HepG2 (cell line): Measurements from ENCODE around the gene STAP1. TPM values are rescaled to one million over a fixed set of nuclear protein-coding genes. Genes with fewer than 3 reads are reported as not detected.

Experiments used
- ATAC-seq: fragments of 200-7000 bp; cut with Tn5 transposase; 3 replicates; pipeline ENCODE4 v1.9.1; 2020; ENCODE audit warnings: mild to moderate bottlenecking, moderate library complexity
- BruUV-seq: library from RNA; stranded (reverse); fragments of 400-500 nt; replicated peaks from 2 replicates; lab custom pipeline; 2021; lab: Mats Ljungman, UMichigan
- CTCF ChIA-PET: fragments of 300-600 bp; formaldehyde crosslinking; extraction: SDS; loops from one replicate; lab custom pipeline; 2021; ENCODE audit warnings: low total read pairs, inconsistent platforms, low intra/inter-chr PET ratio; lab: Yijun Ruan, JAX
- POLR2A ChIA-PET: fragments of 350-600 bp; sonication (Branson Sonifier 250); formaldehyde crosslinking; loops from one replicate; lab custom pipeline; 2020; ENCODE audit warnings: antibody characterized with exemption, inconsistent platforms; lab: Yijun Ruan, JAX
- DNase-seq: peaks from one replicate; pipeline ENCODE4 v3.0.0-alpha.2; 2015; ENCODE audit warnings: low spot score
- FAIRE-seq: peaks from 3 replicates; lab custom pipeline; 2011; peaks lifted over from hg19 to GRCh38; lab: Jason Lieb, UNC
- H2AFZ ChIP-seq: one replicate; pipeline ENCODE4 v1.6.1; 2011; ENCODE audit warnings: low read length, inconsistent platforms
- H3K27ac ChIP-seq: fragments of 300-600 bp; 3 replicates; pipeline ENCODE4 v1.8.0; 2011; ENCODE audit warnings: mixed run types, mild to moderate bottlenecking, mixed read lengths, low read length, inconsistent platforms; ENCODE audit not compliant: insufficient read depth; ENCODE audit errors: extremely low read length
- H3K27me3 ChIP-seq, 2 experiments: fragments of 200-600 bp in 1 of 2; 2 replicates in 1 of 2; 3 replicates in 1 of 2; pipeline versions ENCODE4 v1.6.0 to v1.8.0; 2011; ENCODE audit warnings: low read length in 2 of 2, mild to moderate bottlenecking in 2 of 2, moderate library complexity in 2 of 2, inconsistent platforms in 1 of 2; ENCODE audit not compliant: insufficient read depth in 2 of 2, control insufficient read depth in 1 of 2
- H3K36me3 ChIP-seq, 2 experiments: fragments of 200-600 bp in 1 of 2; replicated peaks in 1 of 2; 2 replicates in 1 of 2; 3 replicates in 1 of 2; pipeline versions ENCODE4 v1.5.1 to v1.8.0; 2011; ENCODE audit warnings: low read length in 2 of 2, inconsistent platforms in 1 of 2; ENCODE audit not compliant: insufficient read depth in 2 of 2, control insufficient read depth in 1 of 2
- H3K4me1 ChIP-seq: 2 replicates; pipeline ENCODE4 v1.5.1; 2012; ENCODE audit warnings: low read length, inconsistent platforms; ENCODE audit not compliant: insufficient read depth
- H3K4me2 ChIP-seq: 2 replicates; pipeline ENCODE4 v1.6.0; 2011; ENCODE audit warnings: low read depth, low read length, inconsistent platforms
- H3K4me3 ChIP-seq, 3 experiments: fragments of 200-600 bp in 1 of 3; sonication (generic), shearing (Covaris generic) in 1 of 3; replicated peaks in 1 of 3; 2 replicates each; pipeline ENCODE4 v1.5.1; 2011 to 2016; ENCODE audit warnings: low read length in 3 of 3, inconsistent platforms in 2 of 3, low read depth in 2 of 3, mild to moderate bottlenecking in 2 of 3, control low read depth in 1 of 3, mixed read lengths in 1 of 3; ENCODE audit not compliant: insufficient read depth in 1 of 3
- H3K79me2 ChIP-seq: one replicate; pipeline ENCODE4 v1.6.1; 2011; ENCODE audit warnings: low read length, inconsistent platforms; ENCODE audit not compliant: insufficient read depth
- H3K9ac ChIP-seq: 2 replicates; pipeline ENCODE4 v1.6.0; 2011; ENCODE audit warnings: mild to moderate bottlenecking, low read depth, low read length, inconsistent platforms; ENCODE audit not compliant: insufficient read depth
- H3K9me3 ChIP-seq: 2 replicates; pipeline ENCODE4 v1.5.1; 2012; ENCODE audit warnings: mild to moderate bottlenecking, low read length
- H4K20me1 ChIP-seq: 2 replicates; pipeline ENCODE4 v1.6.0; 2011; ENCODE audit warnings: inconsistent platforms, mild to moderate bottlenecking, low read length, moderate library complexity; ENCODE audit not compliant: insufficient read depth
- IKZF1 ChIP-seq: fragments of 450-650 bp; IDR thresholded peaks from 2 replicates; pipeline ENCODE4 v1.7.1; 2016
- KDM5A ChIP-seq: fragments of 200-600 bp; sonication (generic); IDR thresholded peaks from 2 replicates; pipeline ENCODE4 v1.7.0; 2018; ENCODE audit warnings: antibody characterized with exemption, mild to moderate bottlenecking, low read length, borderline replicate concordance
- PRMT3 ChIP-seq: sonication (generic); formaldehyde crosslinking; IDR thresholded peaks from 2 replicates; pipeline ENCODE4 v1.8.1; 2022; ENCODE audit warnings: low read depth, mild to moderate bottlenecking, moderate library complexity, missing genetic modification reagents, borderline replicate concordance
- SNAPC2 ChIP-seq: sonication (generic); formaldehyde crosslinking; IDR thresholded peaks from 2 replicates; pipeline ENCODE4 v1.8.1; 2022; ENCODE audit warnings: mild to moderate bottlenecking, missing genetic modification reagents
- ZFP36 ChIP-seq: fragments of 150-350 bp; IDR thresholded peaks from 2 replicates; pipeline ENCODE4 v1.6.1; 2018; ENCODE audit warnings: borderline replicate concordance, low read length, low read depth; ENCODE audit not compliant: partially characterized antibody
- ZNF20 ChIP-seq: sonication (generic); formaldehyde crosslinking; IDR thresholded peaks from 2 replicates; pipeline ENCODE4 v1.4.0; 2020; ENCODE audit warnings: mild to moderate bottlenecking, moderate library complexity, missing genetic modification reagents
- ZNF329 ChIP-seq: sonication (generic); formaldehyde crosslinking; IDR thresholded peaks from 2 replicates; pipeline ENCODE4 v1.9.0; 2021; ENCODE audit warnings: low read depth, mild to moderate bottlenecking, missing genetic modification reagents
- ZNF350 ChIP-seq: sonication (generic); formaldehyde crosslinking; IDR thresholded peaks from 2 replicates; pipeline ENCODE4 v1.4.0; 2020; ENCODE audit warnings: mild to moderate bottlenecking, low read depth, missing genetic modification reagents, borderline replicate concordance
- ZNF615 ChIP-seq: sonication (generic); formaldehyde crosslinking; IDR thresholded peaks from 2 replicates; pipeline ENCODE4 v1.5.0; 2020; ENCODE audit warnings: mild to moderate bottlenecking, missing genetic modification reagents, borderline replicate concordance
- ZNF660 ChIP-seq: sonication (generic); formaldehyde crosslinking; IDR thresholded peaks from 2 replicates; pipeline ENCODE4 v1.5.1; 2020; ENCODE audit warnings: mild to moderate bottlenecking, low read depth, missing genetic modification reagents, borderline replicate concordance
- WGBS: methylation state at CpG from one replicate; pipeline ENCODE4 v1.1.6; 2017; ENCODE audit warnings: low lambda C conversion rate; 5-methylcytosine and 5-hydroxymethylcytosine counted together
- in situ Hi-C: cut with HindIII; loops from 2 replicates; pipeline ENCODE4 v1.10.0; 2017; ENCODE audit warnings: low pct_unique_long_range_greater_than_20kb; ENCODE audit not compliant: extremely low pct_ligation_motif_present
- intact Hi-C: fragments of 100-400 bp; cut with micrococcal nuclease; formaldehyde crosslinking; loops from one replicate; pipeline ENCODE4 v1.10.0; 2022; ENCODE audit not compliant: unreplicated experiment
- polyA plus RNA-seq, 8 experiments: library from polyadenylated mRNA; depleted of rRNA in 3 of 8; stranded (reverse) in 7 of 8; unstranded in 1 of 8; fragments of >200 nt; fragmentation: Illumina TruSeq in 4 of 8; extraction: Trizol in 4 of 8; gene quantifications; 2 replicates each; pipeline versions ENCODE4 v1.2.1 to v1.2.3, GENCODE V29; 2011 to 2016; ENCODE audit warnings: low read depth in 4 of 8, missing spikeins in 1 of 8, mixed read lengths in 1 of 8; ENCODE audit not compliant: insufficient read depth in 1 of 8
- total RNA-seq, 5 experiments: library from RNA; depleted of rRNA; stranded (reverse); fragments of >200 nt; fragmentation: Illumina TruSeq; extraction: Trizol; gene quantifications; 2 replicates each; pipeline ENCODE4 v1.2.3, GENCODE V29; 2016; ENCODE audit warnings: low read depth in 1 of 5
- TF ChIP-seq, protein P1 (sequence below): sonication (generic); formaldehyde crosslinking; IDR thresholded peaks from 2 replicates; pipeline ENCODE4 v1.5.0; 2020; ENCODE audit warnings: mild to moderate bottlenecking, missing genetic modification reagents, borderline replicate concordance
- TF ChIP-seq, protein P2 (sequence below): sonication (generic); formaldehyde crosslinking; IDR thresholded peaks from 2 replicates; pipeline ENCODE4 v1.5.1; 2020; ENCODE audit warnings: mild to moderate bottlenecking, missing genetic modification reagents, borderline replicate concordance

Gene STAP1
- total and polyA plus RNA-seq, 2 of the 13 experiments (the other 11 are each of a cell fraction or from before 2014, with no cell fraction given) = not detected

DNA sequence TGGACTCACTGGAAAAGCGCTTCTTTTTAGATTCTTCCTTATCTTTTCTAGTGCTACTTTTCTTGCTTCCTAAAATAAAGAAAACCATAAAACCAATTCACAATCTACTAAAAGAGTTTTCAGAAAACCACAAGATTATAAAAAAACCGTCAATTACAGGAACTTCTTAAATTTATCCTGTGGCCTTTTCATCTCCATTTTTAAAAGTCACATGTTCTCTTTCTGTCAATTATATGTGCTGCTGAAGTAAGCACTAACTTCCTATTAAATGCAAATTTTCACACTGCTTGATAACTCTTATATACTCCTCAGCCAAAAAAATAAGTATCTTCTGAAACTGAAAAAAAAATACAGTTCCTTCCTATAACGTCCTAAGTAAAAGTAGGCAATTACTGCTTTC, 46.0 kb upstream of the STAP1 start:
- FAIRE-seq (no peak), ATAC-seq (no peak), DNase-seq (no peak)
- ChIA-PET CTCF (no interaction called here), POLR2A (no interaction called here)
- no peaks in the 10 kb centered on the region for H3K79me2 ChIP-seq
- H3K27ac ChIP-seq = no peak overlapping the region
- H2AFZ ChIP-seq = no peak overlapping the region
- H3K4me1 ChIP-seq = no peaks in the 10 kb centered on the region
- H3K36me3 ChIP-seq = peaks cover 4 to 39% of the 10 kb centered on the region in 2 experiments
- no peaks in the 10 kb centered on the region for H3K9me3 ChIP-seq
- no peak overlapping the region for H3K9ac ChIP-seq
- BruUV-seq = no TSS peak
- no peak overlapping the region for H3K4me2 ChIP-seq
- in situ Hi-C loops = no loop called here
- intact Hi-C loops = no loop called here
- 97% methylated on average over 3 of the region's 3 CpGs for WGBS
- H3K4me3 ChIP-seq = no peak overlapping the region
- H3K27me3 ChIP-seq = no peaks in the 10 kb centered on the region
- TF ChIP-seq, protein P1, sequence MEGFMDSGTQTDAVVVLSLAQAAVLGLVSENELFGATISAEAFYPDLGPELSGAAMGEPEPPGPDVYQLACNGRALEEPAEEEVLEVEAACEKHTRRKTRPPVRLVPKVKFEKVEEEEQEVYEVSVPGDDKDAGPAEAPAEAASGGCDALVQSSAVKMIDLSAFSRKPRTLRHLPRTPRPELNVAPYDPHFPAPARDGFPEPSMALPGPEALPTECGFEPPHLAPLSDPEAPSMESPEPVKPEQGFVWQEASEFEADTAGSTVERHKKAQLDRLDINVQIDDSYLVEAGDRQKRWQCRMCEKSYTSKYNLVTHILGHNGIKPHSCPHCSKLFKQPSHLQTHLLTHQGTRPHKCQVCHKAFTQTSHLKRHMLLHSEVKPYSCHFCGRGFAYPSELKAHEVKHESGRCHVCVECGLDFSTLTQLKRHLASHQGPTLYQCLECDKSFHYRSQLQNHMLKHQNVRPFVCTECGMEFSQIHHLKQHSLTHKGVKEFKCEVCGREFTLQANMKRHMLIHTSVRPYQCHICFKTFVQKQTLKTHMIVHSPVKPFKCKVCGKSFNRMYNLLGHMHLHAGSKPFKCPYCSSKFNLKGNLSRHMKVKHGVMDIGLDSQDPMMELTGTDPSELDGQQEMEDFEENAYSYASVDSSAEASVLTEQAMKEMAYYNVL (CRISPR knock-in tag) = no peak
- no peak for TF ChIP-seq SNAPC2 (CRISPR knock-in tag)
- TF ChIP-seq PRMT3 (CRISPR knock-in tag) = no peak
- TF ChIP-seq ZNF329 (CRISPR knock-in tag) = no peak
- no peak for TF ChIP-seq ZNF350 (CRISPR knock-in tag)
- TF ChIP-seq, protein P2, sequence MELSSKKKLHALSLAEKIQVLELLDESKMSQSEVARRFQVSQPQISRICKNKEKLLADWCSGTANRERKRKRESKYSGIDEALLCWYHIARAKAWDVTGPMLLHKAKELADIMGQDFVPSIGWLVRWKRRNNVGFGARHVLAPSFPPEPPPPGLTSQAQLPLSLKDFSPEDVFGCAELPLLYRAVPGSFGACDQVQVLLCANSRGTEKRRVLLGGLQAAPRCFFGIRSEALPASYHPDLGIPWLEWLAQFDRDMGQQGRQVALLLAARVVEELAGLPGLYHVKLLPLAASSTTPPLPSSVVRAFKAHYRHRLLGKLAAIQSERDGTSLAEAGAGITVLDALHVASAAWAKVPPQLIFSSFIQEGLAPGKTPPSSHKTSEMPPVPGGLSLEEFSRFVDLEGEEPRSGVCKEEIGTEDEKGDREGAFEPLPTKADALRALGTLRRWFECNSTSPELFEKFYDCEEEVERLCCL (CRISPR knock-in tag) = no peak
- no peak for TF ChIP-seq ZNF20 (CRISPR knock-in tag)
- no peak for TF ChIP-seq KDM5A
- TF ChIP-seq ZNF660 (CRISPR knock-in tag) = no peak
- no peak for TF ChIP-seq IKZF1
- TF ChIP-seq ZNF615 (CRISPR knock-in tag) = no peak
- no peak for TF ChIP-seq ZFP36
- H4K20me1 ChIP-seq = no peaks in the 10 kb centered on the region
